ENCODE measurements around the gene HRAS.

The HRAS gene

GRCh38 chr11:506995-507726 is 28.2 kb downstream of the HRAS start, which contains the start of gene RNH1:
RNH1 (minus strand) TSS chr11:507242; CDS start chr11:502162, 5,080 bp downstream.
- peak; percentile 87 to 97 for DNase-seq

- peak; percentile 95 to 98 for DNase-seq
Observed at GRCh38 chr11:506238-506994, 29.0 kb downstream of the HRAS start.

GRCh38 chr11:504994-505344 is 30.4 kb downstream of the HRAS start:
- DNase-seq: no peak

- DNase-seq: no peak
Observed at GRCh38 chr11:504053-504993, 31.1 kb downstream of the HRAS start.

GRCh38 chr11:503179-503981 is 32.0 kb downstream of the HRAS start:
- DNase-seq: no peak

GRCh38 chr11:502288-503178 is 32.8 kb downstream of the HRAS start:
- DNase-seq: no peak

GRCh38 chr11:501683-502287 is 33.6 kb downstream of the HRAS start:
- no peak for DNase-seq

- no peak for DNase-seq
Observed at GRCh38 chr11:501001-501682, 34.2 kb downstream of the HRAS start.

GRCh38 chr11:499201-500076 is 35.9 kb downstream of the HRAS start:
- DNase-seq: no peak

- DNase-seq: no peak
Observed at GRCh38 chr11:498297-499181, 36.8 kb downstream of the HRAS start.

- DNase-seq: no peak
Observed at GRCh38 chr11:497565-498296, 37.6 kb downstream of the HRAS start.

GRCh38 chr11:496834-497564 is 38.4 kb downstream of the HRAS start:
- DNase-seq: no peak

- DNase-seq: no peak
Observed at GRCh38 chr11:495537-495931, 39.8 kb downstream of the HRAS start.

- DNase-seq: no peak
Observed at GRCh38 chr11:494761-495536, 40.4 kb downstream of the HRAS start.

- no peak for DNase-seq
Observed at GRCh38 chr11:492427-493226, 42.7 kb downstream of the HRAS start.

All from NCI-H446 (cell line).